22Rv1 (cell line): ENCODE results near the gene FOXA3.

ENCODE experiments used
- CTCF ChIP-seq: fragments of 450-650 bp; IDR thresholded peaks from 2 replicates; pipeline ENCODE4 v1.5.1; 2017; ENCODE audit warnings: mild to moderate bottlenecking
- ZFX ChIP-seq: fragments of 450-650 bp; IDR thresholded peaks from 2 replicates; pipeline ENCODE4 v1.6.1; 2017; ENCODE audit warnings: antibody characterized with exemption, borderline replicate concordance

- no peak for TF ChIP-seq CTCF
- TF ChIP-seq ZFX, result no peak
These were observed 14.9 kb downstream of the FOXA3 start for GRCh38 chr19:45879055-45879454.
